Astrocyte of the spinal cord (primary cell): ENCODE data around the gene CCDC12.
"Not testable (repeated sequence)": the region's sequence is repeated elsewhere in the genome, so short reads cannot be mapped to it uniquely, and the experiment has no call there.

Source experiments
- DNase-seq: peaks from one replicate; pipeline ENCODE4 v3.0.0; 2011; ENCODE audit warnings: low read depth, low spot score
- H3K4me3 ChIP-seq: 2 replicates; pipeline ENCODE4 v1.5.1; 2011; ENCODE audit warnings: low read depth, mild to moderate bottlenecking, low read length, moderate library complexity
- CTCF ChIP-seq: IDR thresholded peaks from 2 replicates; pipeline ENCODE4 v1.5.1; 2012; ENCODE audit warnings: low read depth, mild to moderate bottlenecking, low read length, inconsistent platforms
- in situ Hi-C: cut with HindIII; loops from 2 replicates; pipeline ENCODE4 v1.10.0; 2017; ENCODE audit warnings: low sequenced_read_pairs

The CCDC12 gene

GRCh38 chr3:46913644-46914043 is 62.9 kb downstream of the CCDC12 start:
- H3K4me3 ChIP-seq, result no peak overlapping the region

GRCh38 chr3:46912986-46913385 is 63.6 kb downstream of the CCDC12 start:
- DNase-seq, result no peak
- no peak for TF ChIP-seq CTCF

More at GRCh38 chr3:46913644-46914043, 62.9 kb downstream of the CCDC12 start:
- DNase-seq, result peak; percentile 75
- no peak for TF ChIP-seq CTCF
- in situ Hi-C loops, result no loop called here

DNA sequence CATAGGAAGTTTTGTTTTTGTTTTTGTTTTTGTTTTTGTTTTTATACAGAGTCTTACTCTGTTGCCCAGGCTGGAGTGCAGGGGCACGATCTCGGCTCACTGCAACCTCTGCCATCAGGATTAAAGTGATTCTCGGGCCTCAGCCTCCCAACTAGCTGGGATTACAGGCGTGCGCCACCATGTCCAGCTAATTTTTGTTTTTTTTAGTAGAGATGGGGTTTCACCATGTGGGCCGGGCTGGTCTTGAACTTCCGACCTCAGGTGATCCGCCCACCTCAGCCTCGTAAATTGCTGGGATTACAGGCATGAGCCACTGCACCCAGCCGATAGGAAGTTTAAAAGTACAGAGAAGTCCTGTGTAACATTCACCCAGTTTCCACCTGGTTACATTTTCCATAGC is 65.6 kb downstream of the CCDC12 start:
- in situ Hi-C loops, DNase-seq, H3K4me3 ChIP-seq: not testable (repeated sequence)

More at GRCh38 chr3:46912986-46913385, 63.6 kb downstream of the CCDC12 start:
- H3K4me3 ChIP-seq, result no peak overlapping the region
- in situ Hi-C loops, result no loop called here

DNA sequence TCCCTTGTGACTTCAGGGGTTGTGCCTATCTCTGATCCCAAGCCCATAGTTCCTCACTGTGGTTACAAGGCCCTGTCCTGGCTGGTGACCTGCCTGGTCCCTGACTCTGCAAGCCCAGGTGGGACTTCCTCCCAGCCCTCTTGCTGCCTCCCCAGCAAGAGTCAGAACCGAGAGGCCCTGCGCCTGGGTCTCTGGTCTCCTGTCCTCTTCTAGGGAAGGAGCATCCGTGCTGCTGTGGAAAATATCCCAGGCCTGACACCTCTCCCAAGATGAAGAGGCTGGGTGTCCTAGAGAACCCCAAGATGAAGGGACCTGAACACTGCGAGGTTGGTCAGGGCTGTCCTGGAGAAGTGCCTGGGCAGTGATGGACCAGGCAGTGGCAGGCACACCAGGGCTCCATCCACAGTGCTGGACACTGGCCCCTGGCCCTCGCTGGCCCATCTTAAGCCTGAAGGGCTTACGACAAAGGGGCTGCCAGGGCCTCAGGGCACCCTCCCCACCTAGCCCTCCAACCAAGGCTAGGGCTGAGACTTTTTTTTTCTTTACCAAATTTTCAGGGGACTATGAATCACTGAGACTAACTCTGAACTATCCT is 66.3 kb downstream of the CCDC12 start:
- TF ChIP-seq CTCF, result no peak
- DNase-seq, result no peak
- H3K4me3 ChIP-seq, result no peak overlapping the region
- in situ Hi-C loops, result no loop called here

DNA sequence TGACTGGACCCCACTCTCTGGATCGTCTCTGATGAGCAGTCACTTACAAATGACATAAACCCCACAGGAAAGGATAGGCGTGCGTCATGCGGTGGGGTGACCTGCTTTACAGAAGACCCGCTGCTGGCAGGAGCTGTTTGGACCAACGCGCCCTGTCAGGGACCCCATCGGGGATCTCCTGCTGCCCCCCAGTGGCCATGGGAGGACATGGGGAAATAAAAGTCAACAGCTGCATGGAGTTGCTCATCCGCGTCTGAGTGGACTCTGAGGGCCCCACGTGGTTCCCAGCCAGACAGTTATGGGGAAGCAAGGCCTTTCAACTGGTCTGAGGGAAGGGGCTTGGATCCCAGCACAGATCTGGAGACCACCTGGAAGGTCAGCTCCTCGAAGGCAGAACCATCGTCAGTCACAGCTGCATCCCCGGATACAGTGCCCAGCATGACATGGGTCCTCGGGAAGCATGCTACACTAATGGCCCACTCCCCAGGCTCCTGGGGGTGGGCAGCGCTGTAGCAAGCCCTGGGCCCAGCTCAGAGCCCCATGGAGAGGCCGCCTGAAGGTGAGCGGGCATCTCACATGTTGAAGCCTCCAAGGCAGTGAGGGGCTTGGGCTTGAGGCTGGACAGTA is 66.9 kb downstream of the CCDC12 start:
- in situ Hi-C loops, result no loop called here
- no peak overlapping the region for H3K4me3 ChIP-seq
- peak; percentile 87 for TF ChIP-seq CTCF
- peak; percentile 82 for DNase-seq

- in situ Hi-C loops, result no loop called here
- H3K4me3 ChIP-seq, result no peak overlapping the region
- no peak for DNase-seq
- TF ChIP-seq CTCF, result no peak
Measured at GRCh38 chr3:46908986-46909534, 67.5 kb downstream of the CCDC12 start.

GRCh38 chr3:46908294-46908985 is 68.1 kb downstream of the CCDC12 start:
- peak; percentile 72 for DNase-seq
- no peak overlapping the region for H3K4me3 ChIP-seq
- in situ Hi-C loops, result no loop called here
- peak; percentile 35 for TF ChIP-seq CTCF
